ENCODE results near the gene COL4A1.

The COL4A1 gene

DNA sequence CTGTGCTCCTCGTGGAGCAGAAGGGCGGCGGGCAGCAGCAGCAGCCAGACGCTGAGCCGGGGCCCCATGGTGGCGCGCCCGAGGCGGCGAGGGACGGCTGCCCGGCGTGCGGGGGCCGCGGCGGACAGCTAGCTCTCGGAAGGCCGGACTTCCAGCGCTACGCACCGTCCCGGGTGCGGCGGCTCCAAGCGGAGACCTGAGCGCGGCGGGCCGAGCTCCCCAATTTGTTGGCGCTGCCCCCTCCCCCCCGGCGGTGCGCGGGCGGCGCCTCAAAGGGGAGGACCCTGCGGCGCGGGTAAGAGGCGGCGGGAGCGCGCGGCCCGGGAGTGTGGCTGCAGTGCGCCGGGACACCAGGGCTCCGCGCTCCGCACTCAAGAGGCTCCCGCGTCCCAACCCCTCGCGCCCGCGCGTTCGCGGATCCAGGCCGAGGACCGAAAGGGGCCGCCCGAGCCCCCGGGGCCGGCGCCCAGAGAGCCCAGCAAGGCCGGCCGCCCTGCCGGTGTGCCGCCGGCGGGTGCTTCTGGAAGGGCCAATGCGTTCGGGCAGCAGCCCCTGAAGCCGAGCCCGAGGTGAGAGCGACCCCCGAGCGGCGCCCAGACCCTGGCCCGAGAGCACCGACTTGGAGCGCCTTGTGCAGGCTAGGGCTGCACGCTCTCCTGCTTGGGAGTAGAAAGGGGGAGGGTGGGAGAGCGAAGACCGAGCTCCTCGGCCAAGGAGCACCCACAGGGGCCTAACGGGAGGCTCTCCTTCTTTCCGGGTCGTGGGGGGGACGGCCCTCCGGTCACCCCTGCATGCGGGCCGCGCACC lies at the start of gene COL4A1, which contains the start of gene COL4A2:
Gene COL4A1, minus strand, starts transcription at position 198 of the 807 bp plus-strand sequence. Its CDS starts 130 bp downstream, at position 68.
Gene COL4A2, plus strand, starts transcription at position 325 of the 807 bp plus-strand sequence. CDS start 620 bp downstream, outside the sequence.
- H3K9ac ChIP-seq (ENCODE audit: insufficient read length, low read depth): peak within 1 kb of the TSS; percentile 85
- no peaks in the 10 kb centered on the region for H3K27me3 ChIP-seq (ENCODE audit: insufficient read depth, insufficient read length)
- peak within 1 kb of the TSS; percentile 73 for H3K4me3 ChIP-seq (ENCODE audit: insufficient read length, low read depth)

DNA sequence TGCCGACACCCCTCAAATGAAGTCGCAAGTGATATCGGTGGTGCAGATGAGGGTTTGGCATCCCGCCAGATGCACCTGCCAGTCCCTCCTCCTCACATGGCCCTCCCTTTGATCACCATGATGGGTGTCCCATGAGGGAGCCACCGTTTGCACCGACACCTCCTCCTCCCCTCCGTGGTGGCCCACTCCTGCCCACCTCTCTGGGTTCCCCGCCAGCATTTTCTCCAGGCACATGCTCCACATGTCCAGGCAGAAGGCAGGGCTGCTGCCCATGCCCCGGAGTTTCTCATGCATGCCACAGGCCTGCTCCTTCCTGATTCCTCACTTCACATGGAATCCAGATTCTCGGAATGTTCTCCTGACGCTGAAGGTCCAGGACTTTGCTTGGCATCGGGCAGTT lies 49.4 kb upstream of the COL4A1 start:
- no peaks in the 10 kb centered on the region for H3K27me3 ChIP-seq (ENCODE audit: insufficient read depth, insufficient read length)
- H3K4me3 ChIP-seq (ENCODE audit: insufficient read length, low read depth): no peak overlapping the region
- no peak for TF ChIP-seq YY1 (IDR thresholded peaks at IDR 0.05; ENCODE audit: insufficient read depth, insufficient read length)
- TF ChIP-seq SUZ12 (IDR thresholded peaks at IDR 0.05; ENCODE audit: extremely low read depth, insufficient read depth, insufficient read length): no peak
- TF ChIP-seq ZNF274 (IDR thresholded peaks at IDR 0.05; ENCODE audit: low read depth, low read length): no peak
- H3K4me1 ChIP-seq (ENCODE audit: insufficient read depth, insufficient read length): no peaks in the 10 kb centered on the region
- no peak for DNase-seq (ENCODE audit: low read depth, low spot score)
- no peaks in the 10 kb centered on the region for H3K9me3 ChIP-seq (ENCODE audit: insufficient read depth, low read length)
- H3K36me3 ChIP-seq (ENCODE audit: insufficient read depth, insufficient read length, low read length): peaks cover 24% of the 10 kb centered on the region
- no peak overlapping the region for H3K9ac ChIP-seq (ENCODE audit: insufficient read length, low read depth)

More for the DNA sequence above, at the start of gene COL4A1, which contains the start of gene COL4A2:
- no peaks in the 10 kb centered on the region for H3K9me3 ChIP-seq (ENCODE audit: insufficient read depth, low read length)
- H3K4me1 ChIP-seq (ENCODE audit: insufficient read depth, insufficient read length): peaks cover 7% of the 10 kb centered on the region
- H3K36me3 ChIP-seq (ENCODE audit: insufficient read depth, insufficient read length, low read length): peaks cover 44% of the 10 kb centered on the region
- DNase-seq (ENCODE audit: low read depth, low spot score): peak; percentile 42
- no peak for TF ChIP-seq YY1 (IDR thresholded peaks at IDR 0.05; ENCODE audit: insufficient read depth, insufficient read length)
- TF ChIP-seq SUZ12 (IDR thresholded peaks at IDR 0.05; ENCODE audit: extremely low read depth, insufficient read depth, insufficient read length): no peak
- TF ChIP-seq ZNF274 (IDR thresholded peaks at IDR 0.05; ENCODE audit: low read depth, low read length): no peak

DNA sequence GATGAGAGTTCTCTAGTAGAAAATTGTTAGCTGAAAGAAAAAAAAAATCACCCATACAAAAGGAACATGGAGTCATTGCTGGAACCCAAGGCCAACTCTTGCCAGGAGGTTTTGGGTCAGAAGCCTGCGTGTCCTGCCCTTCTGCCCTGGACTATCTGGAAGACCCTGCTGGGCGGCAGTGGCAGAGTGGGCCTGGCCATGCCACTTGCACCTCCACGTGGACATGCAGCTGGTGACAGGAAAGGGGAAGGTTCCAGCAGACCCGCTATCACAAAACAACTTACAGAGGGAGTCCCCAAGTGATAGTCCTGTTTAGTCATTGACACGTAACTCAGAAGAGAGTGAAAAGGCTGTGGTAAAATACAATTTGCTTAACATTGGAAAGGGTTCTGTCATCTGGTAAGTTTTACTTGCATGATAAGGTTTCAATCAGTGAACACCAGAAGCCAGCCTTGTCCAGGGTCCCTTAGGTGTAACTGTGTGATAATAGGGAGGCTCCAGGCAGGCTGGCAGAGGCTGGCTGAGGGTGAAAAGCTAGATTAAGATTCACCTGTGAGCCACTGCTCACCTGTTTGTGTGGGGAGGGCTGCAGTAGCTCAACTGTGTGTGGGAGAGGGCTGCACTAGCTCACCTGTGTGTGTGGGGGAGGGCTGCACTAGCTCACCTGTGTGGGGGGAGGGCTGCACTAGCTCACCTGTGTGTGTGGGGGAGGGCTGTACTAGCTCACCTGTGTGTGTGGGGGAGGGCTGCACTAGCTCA lies 47.9 kb upstream of the COL4A1 start:
- no peaks in the 10 kb centered on the region for H3K9me3 ChIP-seq (ENCODE audit: insufficient read depth, low read length)
- no peak overlapping the region for H3K4me3 ChIP-seq (ENCODE audit: insufficient read length, low read depth)
- no peak for TF ChIP-seq ZNF274 (IDR thresholded peaks at IDR 0.05; ENCODE audit: low read depth, low read length)
- no peak for TF ChIP-seq YY1 (IDR thresholded peaks at IDR 0.05; ENCODE audit: insufficient read depth, insufficient read length)
- no peak for TF ChIP-seq SUZ12 (IDR thresholded peaks at IDR 0.05; ENCODE audit: extremely low read depth, insufficient read depth, insufficient read length)
- H3K9ac ChIP-seq (ENCODE audit: insufficient read length, low read depth): no peak overlapping the region
- peaks cover 20% of the 10 kb centered on the region for H3K36me3 ChIP-seq (ENCODE audit: insufficient read depth, insufficient read length, low read length)
- no peak for DNase-seq (ENCODE audit: low read depth, low spot score)
- no peaks in the 10 kb centered on the region for H3K4me1 ChIP-seq (ENCODE audit: insufficient read depth, insufficient read length)
- H3K27me3 ChIP-seq (ENCODE audit: insufficient read depth, insufficient read length): no peaks in the 10 kb centered on the region

DNA sequence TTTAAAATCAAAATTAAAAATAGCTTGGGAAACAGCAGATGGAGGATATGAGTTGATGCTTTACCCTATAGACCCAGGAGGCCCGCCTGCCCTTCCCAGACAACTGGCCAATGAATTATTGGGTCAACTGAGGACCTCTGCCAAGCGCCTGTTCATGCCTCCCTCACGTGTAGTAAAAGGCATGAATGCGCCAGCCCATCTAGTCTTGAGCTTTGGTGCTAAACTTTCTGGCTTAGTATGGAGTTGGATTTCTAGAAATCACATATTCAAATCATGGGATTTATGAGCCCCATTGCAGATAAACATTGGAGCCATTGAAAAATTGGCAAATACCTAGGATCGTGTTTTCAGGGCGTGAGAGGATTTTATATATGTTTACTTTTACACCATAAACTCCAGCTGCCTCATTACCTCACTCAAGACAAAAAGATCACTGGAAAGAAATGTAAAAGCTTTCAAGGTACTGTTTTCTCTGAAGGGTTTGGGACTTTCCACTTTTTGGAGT lies 47.2 kb upstream of the COL4A1 start:
- TF ChIP-seq ZNF274 (IDR thresholded peaks at IDR 0.05; ENCODE audit: low read depth, low read length) (no peak), YY1 (IDR thresholded peaks at IDR 0.05; ENCODE audit: insufficient read depth, insufficient read length) (no peak), SUZ12 (IDR thresholded peaks at IDR 0.05; ENCODE audit: extremely low read depth, insufficient read depth, insufficient read length) (no peak)
- peaks cover 19% of the 10 kb centered on the region for H3K36me3 ChIP-seq (ENCODE audit: insufficient read depth, insufficient read length, low read length)
- no peak overlapping the region for H3K4me3 ChIP-seq (ENCODE audit: insufficient read length, low read depth)
- no peak for DNase-seq (ENCODE audit: low read depth, low spot score)
- no peaks in the 10 kb centered on the region for H3K9me3 ChIP-seq (ENCODE audit: insufficient read depth, low read length)
- no peak overlapping the region for H3K9ac ChIP-seq (ENCODE audit: insufficient read length, low read depth)
- no peaks in the 10 kb centered on the region for H3K27me3 ChIP-seq (ENCODE audit: insufficient read depth, insufficient read length)
- H3K4me1 ChIP-seq (ENCODE audit: insufficient read depth, insufficient read length): no peaks in the 10 kb centered on the region

DNA sequence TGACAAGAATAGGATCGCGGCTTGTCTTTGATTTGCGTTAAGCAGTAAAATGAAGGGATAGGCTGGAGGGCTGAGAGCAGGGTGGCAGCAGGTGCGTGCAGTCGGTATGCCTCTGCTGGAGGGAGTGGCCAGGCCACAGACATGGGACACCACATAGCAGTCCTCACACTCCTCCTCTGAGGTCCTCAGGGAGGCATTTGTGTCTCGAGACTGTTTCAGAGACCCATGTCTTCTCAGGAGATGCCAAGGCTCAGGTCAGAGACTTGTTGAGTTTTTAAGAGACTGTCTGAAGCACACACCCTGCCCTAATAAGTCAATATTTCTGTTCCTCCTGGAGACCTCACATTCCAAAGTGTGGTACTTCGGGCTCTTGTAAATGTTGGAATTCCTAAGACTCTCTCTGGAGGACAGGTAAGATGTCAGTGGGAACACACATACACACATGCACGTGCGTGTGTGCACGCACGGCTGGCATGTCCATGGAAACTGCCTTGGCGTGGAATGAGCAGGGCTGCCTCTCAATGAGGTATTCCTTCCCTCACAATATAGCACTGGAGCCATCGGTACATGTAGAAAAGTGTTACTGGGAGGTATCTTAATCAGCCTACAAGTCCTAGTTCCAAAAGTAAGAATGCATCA lies 46.5 kb upstream of the COL4A1 start:
- Histone ChIP-seq H3K9ac (ENCODE audit: insufficient read length, low read depth) (no peak overlapping the region), H3K9me3 (ENCODE audit: insufficient read depth, low read length) (no peaks in the 10 kb centered on the region), H3K4me1 (ENCODE audit: insufficient read depth, insufficient read length) (no peaks in the 10 kb centered on the region), H3K4me3 (ENCODE audit: insufficient read length, low read depth) (no peak overlapping the region), H3K27me3 (ENCODE audit: insufficient read depth, insufficient read length) (no peaks in the 10 kb centered on the region), H3K36me3 (ENCODE audit: insufficient read depth, insufficient read length, low read length) (peaks cover 21% of the 10 kb centered on the region)
- no peak for TF ChIP-seq YY1 (IDR thresholded peaks at IDR 0.05; ENCODE audit: insufficient read depth, insufficient read length)
- TF ChIP-seq SUZ12 (IDR thresholded peaks at IDR 0.05; ENCODE audit: extremely low read depth, insufficient read depth, insufficient read length): no peak
- TF ChIP-seq ZNF274 (IDR thresholded peaks at IDR 0.05; ENCODE audit: low read depth, low read length): no peak
- DNase-seq (ENCODE audit: low read depth, low spot score): no peak

DNA sequence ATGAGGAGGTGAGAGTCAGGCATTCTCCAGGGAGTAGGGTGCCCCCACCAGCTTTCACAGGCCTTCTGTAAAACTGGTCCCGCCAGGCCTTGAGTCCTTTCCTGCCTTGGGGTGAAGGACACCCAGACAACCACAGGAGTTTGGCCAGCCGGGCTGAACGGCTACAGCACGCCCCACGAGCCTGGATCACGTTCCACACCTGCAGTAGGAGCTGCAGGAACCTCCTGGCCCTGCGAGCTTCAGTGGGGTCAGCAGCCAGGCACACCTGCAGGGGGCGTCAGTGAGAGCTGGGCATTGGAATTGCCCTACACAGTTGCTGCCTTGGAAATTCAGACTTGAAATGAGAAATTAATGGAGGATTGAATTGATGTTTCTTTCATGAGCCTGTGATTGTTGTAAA lies 45.8 kb upstream of the COL4A1 start:
- Histone ChIP-seq H3K27me3 (ENCODE audit: insufficient read depth, insufficient read length) (no peaks in the 10 kb centered on the region), H3K36me3 (ENCODE audit: insufficient read depth, insufficient read length, low read length) (peaks cover 15% of the 10 kb centered on the region), H3K9me3 (ENCODE audit: insufficient read depth, low read length) (no peaks in the 10 kb centered on the region), H3K4me3 (ENCODE audit: insufficient read length, low read depth) (no peak overlapping the region), H3K4me1 (ENCODE audit: insufficient read depth, insufficient read length) (no peaks in the 10 kb centered on the region), H3K9ac (ENCODE audit: insufficient read length, low read depth) (no peak overlapping the region)
- DNase-seq (ENCODE audit: low read depth, low spot score): no peak
- TF ChIP-seq ZNF274 (IDR thresholded peaks at IDR 0.05; ENCODE audit: low read depth, low read length): no peak
- TF ChIP-seq SUZ12 (IDR thresholded peaks at IDR 0.05; ENCODE audit: extremely low read depth, insufficient read depth, insufficient read length): no peak
- no peak for TF ChIP-seq YY1 (IDR thresholded peaks at IDR 0.05; ENCODE audit: insufficient read depth, insufficient read length)
